HepG2 (cell line): ENCODE data around the gene TBC1D24. TPM values are rescaled to one million over a fixed set of nuclear protein-coding genes. Genes with fewer than 3 reads are reported as not detected.

Source experiments
- KAT2B ChIP-seq: fragments of 150-350 bp; IDR thresholded peaks from 2 replicates; pipeline ENCODE4 v1.6.1; 2014; ENCODE audit warnings: low read depth, low read length, borderline replicate concordance
- KDM3A ChIP-seq: IDR thresholded peaks from 2 replicates; pipeline ENCODE4 v1.6.1; 2018; ENCODE audit warnings: low read depth, missing compliant biosample characterization
- LCORL ChIP-seq, 2 experiments: fragments of 450-650 bp in 1 of 2; sonication (generic) in 1 of 2; formaldehyde crosslinking in 1 of 2; IDR thresholded peaks; 2 replicates each; pipeline versions ENCODE4 v1.5.0 to v1.6.1; 2017 to 2020; ENCODE audit warnings: antibody characterized with exemption in 1 of 2, missing genetic modification reagents in 1 of 2
- RXRA ChIP-seq: sonication (generic); formaldehyde crosslinking; IDR thresholded peaks from 2 replicates; pipeline ENCODE4 v1.5.1; 2020; ENCODE audit warnings: missing genetic modification reagents
- ZBTB33 ChIP-seq: sonication (generic); formaldehyde crosslinking; IDR thresholded peaks from 2 replicates; pipeline ENCODE4 v1.4.0; 2020; ENCODE audit warnings: missing genetic modification reagents
- ZC3H13 ChIP-seq: sonication (generic); formaldehyde crosslinking; IDR thresholded peaks from 2 replicates; pipeline ENCODE4 v1.8.1; 2023; ENCODE audit warnings: mild to moderate bottlenecking, missing genetic modification reagents, moderate library complexity
- ZFY ChIP-seq: sonication (generic); formaldehyde crosslinking; IDR thresholded peaks from 2 replicates; pipeline ENCODE4 v1.4.0; 2020; ENCODE audit warnings: missing genetic modification reagents
- ZNF235 ChIP-seq: sonication (generic); formaldehyde crosslinking; IDR thresholded peaks from 2 replicates; pipeline ENCODE4 v1.8.1; 2023; ENCODE audit warnings: mild to moderate bottlenecking, missing genetic modification reagents, borderline replicate concordance
- ZNF264 ChIP-seq: sonication (generic); formaldehyde crosslinking; IDR thresholded peaks from 2 replicates; pipeline ENCODE4 v1.4.0; 2020; ENCODE audit warnings: missing genetic modification reagents
- ZNF672 ChIP-seq: sonication (generic); formaldehyde crosslinking; IDR thresholded peaks from 2 replicates; pipeline ENCODE4 v1.8.1; 2022; ENCODE audit warnings: missing genetic modification reagents
- ZNF775 ChIP-seq: sonication (generic); formaldehyde crosslinking; IDR thresholded peaks from 2 replicates; pipeline ENCODE4 v1.4.0; 2020; ENCODE audit warnings: missing genetic modification reagents, mild to moderate bottlenecking, moderate library complexity, borderline replicate concordance
- ZNF83 ChIP-seq: sonication (generic); formaldehyde crosslinking; IDR thresholded peaks from 2 replicates; pipeline ENCODE4 v1.4.0; 2020; ENCODE audit warnings: missing genetic modification reagents, mild to moderate bottlenecking, borderline replicate concordance
- polyA plus RNA-seq, 8 experiments: library from polyadenylated mRNA; depleted of rRNA in 3 of 8; stranded (reverse) in 7 of 8; unstranded in 1 of 8; fragments of >200 nt; fragmentation: Illumina TruSeq in 4 of 8; extraction: Trizol in 4 of 8; gene quantifications; 2 replicates each; pipeline versions ENCODE4 v1.2.1 to v1.2.3, GENCODE V29; 2011 to 2016; ENCODE audit warnings: low read depth in 4 of 8, missing spikeins in 1 of 8, mixed read lengths in 1 of 8; ENCODE audit not compliant: insufficient read depth in 1 of 8
- total RNA-seq, 5 experiments: library from RNA; depleted of rRNA; stranded (reverse); fragments of >200 nt; fragmentation: Illumina TruSeq; extraction: Trizol; gene quantifications; 2 replicates each; pipeline ENCODE4 v1.2.3, GENCODE V29; 2016; ENCODE audit warnings: low read depth in 1 of 5
- TF ChIP-seq, protein P1 (sequence below): sonication (generic); formaldehyde crosslinking; IDR thresholded peaks from 2 replicates; pipeline ENCODE4 v1.4.0; 2020; ENCODE audit warnings: missing genetic modification reagents
- TF ChIP-seq, protein P2 (sequence below): sonication (generic); formaldehyde crosslinking; conservative IDR thresholded peaks from 2 replicates; pipeline ENCODE4 v1.8.0; 2022; ENCODE audit warnings: mild to moderate bottlenecking, moderate library complexity, missing genetic modification reagents
- TF ChIP-seq, protein P3 (sequence below): sonication (generic); IDR thresholded peaks from 2 replicates; pipeline ENCODE4 v1.6.1; 2016; ENCODE audit warnings: low read depth, borderline replicate concordance
- TF ChIP-seq, protein P4 (sequence below): sonication (generic); formaldehyde crosslinking; IDR thresholded peaks from 2 replicates; pipeline ENCODE4 v1.4.0; 2020; ENCODE audit warnings: missing genetic modification reagents
- TF ChIP-seq, protein P5 (sequence below): sonication (generic); formaldehyde crosslinking; IDR thresholded peaks from 2 replicates; pipeline ENCODE4 v1.5.0; 2020; ENCODE audit warnings: mild to moderate bottlenecking, missing genetic modification reagents, moderate library complexity
- TF ChIP-seq, protein P6 (sequence below): IDR thresholded peaks from 2 replicates; pipeline ENCODE4 v1.6.1; 2016; ENCODE audit warnings: low read depth

The TBC1D24 gene
- total and polyA plus RNA-seq, 2 of the 13 experiments (the other 11 are each of a cell fraction or from before 2014, with no cell fraction given) = 7.7 to 13.7 TPM

DNA sequence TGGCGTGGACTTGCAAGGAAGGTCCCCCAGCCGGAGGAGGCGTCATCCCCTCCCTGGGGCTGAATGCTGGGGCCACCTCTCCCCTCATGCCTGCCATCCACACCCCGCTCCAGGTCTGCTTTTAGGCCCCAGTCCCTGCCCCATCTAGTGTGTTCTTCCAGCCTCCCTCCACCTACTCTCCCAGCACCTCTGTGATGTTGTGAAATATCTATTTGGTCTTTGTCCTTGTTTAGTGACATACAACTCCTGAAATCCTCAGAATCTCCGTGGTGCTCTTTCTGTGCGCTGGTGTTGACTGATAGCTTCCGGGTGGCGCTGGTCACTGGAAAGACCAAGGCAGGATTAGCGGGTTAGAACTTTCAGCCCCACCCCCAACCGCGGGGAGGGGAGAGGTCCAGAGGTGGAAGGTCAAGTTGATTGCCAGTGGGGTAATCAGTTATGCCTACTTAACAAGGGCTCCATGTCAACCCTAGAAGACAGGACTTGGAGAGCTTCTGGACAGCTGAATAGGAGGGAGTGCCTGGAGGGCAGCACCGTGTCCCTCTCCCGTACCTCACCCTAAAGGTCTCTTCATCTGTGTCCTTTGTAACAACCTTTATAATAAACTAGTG is 10.1 kb downstream of the TBC1D24 start (continued):
- TF ChIP-seq, protein P1, sequence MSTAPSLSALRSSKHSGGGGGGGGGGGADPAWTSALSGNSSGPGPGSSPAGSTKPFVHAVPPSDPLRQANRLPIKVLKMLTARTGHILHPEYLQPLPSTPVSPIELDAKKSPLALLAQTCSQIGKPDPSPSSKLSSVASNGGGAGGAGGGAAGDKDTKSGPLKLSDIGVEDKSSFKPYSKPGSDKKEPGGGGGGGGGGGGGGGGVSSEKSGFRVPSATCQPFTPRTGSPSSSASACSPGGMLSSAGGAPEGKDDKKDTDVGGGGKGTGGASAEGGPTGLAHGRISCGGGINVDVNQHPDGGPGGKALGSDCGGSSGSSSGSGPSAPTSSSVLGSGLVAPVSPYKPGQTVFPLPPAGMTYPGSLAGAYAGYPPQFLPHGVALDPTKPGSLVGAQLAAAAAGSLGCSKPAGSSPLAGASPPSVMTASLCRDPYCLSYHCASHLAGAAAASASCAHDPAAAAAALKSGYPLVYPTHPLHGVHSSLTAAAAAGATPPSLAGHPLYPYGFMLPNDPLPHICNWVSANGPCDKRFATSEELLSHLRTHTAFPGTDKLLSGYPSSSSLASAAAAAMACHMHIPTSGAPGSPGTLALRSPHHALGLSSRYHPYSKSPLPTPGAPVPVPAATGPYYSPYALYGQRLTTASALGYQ = no peak; the same call in 1 of the 2 replicates
- TF ChIP-seq, protein P2, sequence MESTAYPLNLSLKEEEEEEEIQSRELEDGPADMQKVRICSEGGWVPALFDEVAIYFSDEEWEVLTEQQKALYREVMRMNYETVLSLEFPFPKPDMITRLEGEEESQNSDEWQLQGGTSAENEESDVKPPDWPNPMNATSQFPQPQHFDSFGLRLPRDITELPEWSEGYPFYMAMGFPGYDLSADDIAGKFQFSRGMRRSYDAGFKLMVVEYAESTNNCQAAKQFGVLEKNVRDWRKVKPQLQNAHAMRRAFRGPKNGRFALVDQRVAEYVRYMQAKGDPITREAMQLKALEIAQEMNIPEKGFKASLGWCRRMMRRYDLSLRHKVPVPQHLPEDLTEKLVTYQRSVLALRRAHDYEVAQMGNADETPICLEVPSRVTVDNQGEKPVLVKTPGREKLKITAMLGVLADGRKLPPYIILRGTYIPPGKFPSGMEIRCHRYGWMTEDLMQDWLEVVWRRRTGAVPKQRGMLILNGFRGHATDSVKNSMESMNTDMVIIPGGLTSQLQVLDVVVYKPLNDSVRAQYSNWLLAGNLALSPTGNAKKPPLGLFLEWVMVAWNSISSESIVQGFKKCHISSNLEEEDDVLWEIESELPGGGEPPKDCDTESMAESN (CRISPR knock-in tag) = peak; percentile 56; the same call in 1 of the 2 replicates
- TF ChIP-seq KAT2B (no peak), ZNF672 (CRISPR knock-in tag) (no peak), ZNF83 (CRISPR knock-in tag) (0 out of 2 replicates have a peak, but pooled peaks have one; percentile 70), LCORL (IDR thresholded peaks at IDR 0.05) (no peak), LCORL (CRISPR knock-in tag; IDR thresholded peaks at IDR 0.05) (peak; percentile 89), ZNF264 (peak; percentile 91; the same call in 1 of the 2 replicates), RXRA (CRISPR knock-in tag) (peak; percentile 82; the same call in 1 of the 2 replicates), ZNF235 (CRISPR knock-in tag) (no peak), KDM3A (no peak), ZC3H13 (CRISPR knock-in tag) (peak; percentile 43; the same call in 1 of the 2 replicates), ZNF775 (CRISPR knock-in tag) (no peak), ZFY (peak; percentile 52; the same call in 1 of the 2 replicates), ZBTB33 (CRISPR knock-in tag) (peak; percentile 71)
- TF ChIP-seq, protein P3, sequence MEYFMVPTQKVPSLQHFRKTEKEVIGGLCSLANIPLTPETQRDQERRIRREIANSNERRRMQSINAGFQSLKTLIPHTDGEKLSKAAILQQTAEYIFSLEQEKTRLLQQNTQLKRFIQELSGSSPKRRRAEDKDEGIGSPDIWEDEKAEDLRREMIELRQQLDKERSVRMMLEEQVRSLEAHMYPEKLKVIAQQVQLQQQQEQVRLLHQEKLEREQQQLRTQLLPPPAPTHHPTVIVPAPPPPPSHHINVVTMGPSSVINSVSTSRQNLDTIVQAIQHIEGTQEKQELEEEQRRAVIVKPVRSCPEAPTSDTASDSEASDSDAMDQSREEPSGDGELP = peak; percentile 57; the same call in 1 of the 2 replicates
- TF ChIP-seq, protein P4, sequence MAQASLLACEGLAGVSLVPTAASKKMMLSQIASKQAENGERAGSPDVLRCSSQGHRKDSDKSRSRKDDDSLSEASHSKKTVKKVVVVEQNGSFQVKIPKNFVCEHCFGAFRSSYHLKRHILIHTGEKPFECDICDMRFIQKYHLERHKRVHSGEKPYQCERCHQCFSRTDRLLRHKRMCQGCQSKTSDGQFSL (CRISPR knock-in tag) = peak; percentile 40; the same call in 1 of the 2 replicates
- TF ChIP-seq, protein P5, sequence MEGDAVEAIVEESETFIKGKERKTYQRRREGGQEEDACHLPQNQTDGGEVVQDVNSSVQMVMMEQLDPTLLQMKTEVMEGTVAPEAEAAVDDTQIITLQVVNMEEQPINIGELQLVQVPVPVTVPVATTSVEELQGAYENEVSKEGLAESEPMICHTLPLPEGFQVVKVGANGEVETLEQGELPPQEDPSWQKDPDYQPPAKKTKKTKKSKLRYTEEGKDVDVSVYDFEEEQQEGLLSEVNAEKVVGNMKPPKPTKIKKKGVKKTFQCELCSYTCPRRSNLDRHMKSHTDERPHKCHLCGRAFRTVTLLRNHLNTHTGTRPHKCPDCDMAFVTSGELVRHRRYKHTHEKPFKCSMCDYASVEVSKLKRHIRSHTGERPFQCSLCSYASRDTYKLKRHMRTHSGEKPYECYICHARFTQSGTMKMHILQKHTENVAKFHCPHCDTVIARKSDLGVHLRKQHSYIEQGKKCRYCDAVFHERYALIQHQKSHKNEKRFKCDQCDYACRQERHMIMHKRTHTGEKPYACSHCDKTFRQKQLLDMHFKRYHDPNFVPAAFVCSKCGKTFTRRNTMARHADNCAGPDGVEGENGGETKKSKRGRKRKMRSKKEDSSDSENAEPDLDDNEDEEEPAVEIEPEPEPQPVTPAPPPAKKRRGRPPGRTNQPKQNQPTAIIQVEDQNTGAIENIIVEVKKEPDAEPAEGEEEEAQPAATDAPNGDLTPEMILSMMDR (CRISPR knock-in tag) = peak; percentile 53
- TF ChIP-seq, protein P6, sequence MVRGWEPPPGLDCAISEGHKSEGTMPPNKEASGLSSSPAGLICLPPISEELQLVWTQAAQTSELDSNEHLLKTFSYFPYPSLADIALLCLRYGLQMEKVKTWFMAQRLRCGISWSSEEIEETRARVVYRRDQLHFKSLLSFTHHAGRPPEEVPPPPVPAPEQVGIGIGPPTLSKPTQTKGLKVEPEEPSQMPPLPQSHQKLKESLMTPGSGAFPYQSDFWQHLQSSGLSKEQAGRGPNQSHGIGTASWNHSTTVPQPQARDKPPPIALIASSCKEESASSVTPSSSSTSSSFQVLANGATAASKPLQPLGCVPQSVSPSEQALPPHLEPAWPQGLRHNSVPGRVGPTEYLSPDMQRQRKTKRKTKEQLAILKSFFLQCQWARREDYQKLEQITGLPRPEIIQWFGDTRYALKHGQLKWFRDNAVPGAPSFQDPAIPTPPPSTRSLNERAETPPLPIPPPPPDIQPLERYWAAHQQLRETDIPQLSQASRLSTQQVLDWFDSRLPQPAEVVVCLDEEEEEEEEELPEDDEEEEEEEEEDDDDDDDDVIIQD = peak; percentile 53; the same call in 1 of the 2 replicates
